ENCODE results near the gene ABCA1. TPM values are rescaled to one million over a fixed set of nuclear protein-coding genes. Genes with fewer than 3 reads are reported as not detected.

ABCA1 gene
- total RNA-seq, 2 donors from 2014 or later, result 21.6 to 34.8 TPM

- H3K27ac ChIP-seq (ENCODE audit: low read depth, low read length), result no peak overlapping the region
- Mint-ChIP-seq H3K9me3 (no peaks in the 10 kb centered on the region), H3K36me3 (ENCODE audit: low read depth) (peaks cover 56% of the 10 kb centered on the region), H3K4me3 (no peak overlapping the region), H3K27me3 (ENCODE audit: insufficient read depth) (no peaks in the 10 kb centered on the region), H3K4me1 (no peaks in the 10 kb centered on the region), H3K27ac (no peak overlapping the region)
- H3K27me3 ChIP-seq (ENCODE audit: control insufficient read depth, insufficient read depth, low read length, poor library complexity, severe bottlenecking), result no peaks in the 10 kb centered on the region
- no peak for TF ChIP-seq CTCF (conservative IDR thresholded peaks at IDR 0.05)
- H3K4me1 ChIP-seq (ENCODE audit: control insufficient read depth, insufficient read depth, low read length), result no peaks in the 10 kb centered on the region
- no peak overlapping the region for H3K9ac ChIP-seq (ENCODE audit: extremely low read depth, low read length, poor library complexity, severe bottlenecking)
- DNase-seq, result no peak
- no peak overlapping the region for H3K4me3 ChIP-seq (ENCODE audit: low read length)
- peaks cover 98% of the 10 kb centered on the region for H3K36me3 ChIP-seq (ENCODE audit: control insufficient read depth, insufficient read depth, low read length)
- H3K9me3 ChIP-seq (ENCODE audit: control insufficient read depth, low read length), result no peaks in the 10 kb centered on the region
- WGBS, 2 experiments (ENCODE audit: insufficient coverage in 1 of 2, insufficient read length in 1 of 2), result 100% methylated on average over 1 of the region's 1 CpG; no CpG with 5 or more reads in 1 of the 2 experiments
Observed at GRCh38 chr9:104786293-104786692, 141.7 kb downstream of the ABCA1 start.

- no peak overlapping the region for H3K4me3 Mint-ChIP-seq
- no peak for TF ChIP-seq CTCF (conservative IDR thresholded peaks at IDR 0.05)
- H3K36me3 Mint-ChIP-seq (ENCODE audit: low read depth), result peaks cover 48% of the 10 kb centered on the region
- H3K9ac ChIP-seq (ENCODE audit: extremely low read depth, low read length, poor library complexity, severe bottlenecking), result no peak overlapping the region
- no peaks in the 10 kb centered on the region for H3K27me3 ChIP-seq (ENCODE audit: control insufficient read depth, insufficient read depth, low read length, poor library complexity, severe bottlenecking)
- no peak overlapping the region for H3K27ac Mint-ChIP-seq
- H3K27ac ChIP-seq (ENCODE audit: low read depth, low read length), result no peak overlapping the region
- no peaks in the 10 kb centered on the region for H3K9me3 ChIP-seq (ENCODE audit: control insufficient read depth, low read length)
- peaks cover under 1% of the 10 kb centered on the region for H3K4me1 Mint-ChIP-seq
- H3K9me3 Mint-ChIP-seq, result no peaks in the 10 kb centered on the region
- no peaks in the 10 kb centered on the region for H3K27me3 Mint-ChIP-seq (ENCODE audit: insufficient read depth)
- 86 to 94% methylated on average over 2 of the region's 2 CpGs for WGBS, 2 experiments (ENCODE audit: insufficient coverage in 1 of 2, insufficient read length in 1 of 2)
- no peak for DNase-seq
- peaks cover 86% of the 10 kb centered on the region for H3K36me3 ChIP-seq (ENCODE audit: control insufficient read depth, insufficient read depth, low read length)
- no peaks in the 10 kb centered on the region for H3K4me1 ChIP-seq (ENCODE audit: control insufficient read depth, insufficient read depth, low read length)
- no peak overlapping the region for H3K4me3 ChIP-seq (ENCODE audit: low read length)
Observed at GRCh38 chr9:104784098-104784497, 143.9 kb downstream of the ABCA1 start.

GRCh38 chr9:104783588-104783987 lies 144.4 kb downstream of the ABCA1 start:
- Histone ChIP-seq H3K4me3 (ENCODE audit: low read length) (no peak overlapping the region), H3K27me3 (ENCODE audit: control insufficient read depth, insufficient read depth, low read length, poor library complexity, severe bottlenecking) (no peaks in the 10 kb centered on the region), H3K36me3 (ENCODE audit: control insufficient read depth, insufficient read depth, low read length) (peaks cover 81% of the 10 kb centered on the region), H3K9ac (ENCODE audit: extremely low read depth, low read length, poor library complexity, severe bottlenecking) (no peak overlapping the region), H3K9me3 (ENCODE audit: control insufficient read depth, low read length) (no peaks in the 10 kb centered on the region), H3K4me1 (ENCODE audit: control insufficient read depth, insufficient read depth, low read length) (no peaks in the 10 kb centered on the region), H3K27ac (ENCODE audit: low read depth, low read length) (no peak overlapping the region)
- H3K36me3 Mint-ChIP-seq (ENCODE audit: low read depth), result peaks cover 42% of the 10 kb centered on the region
- WGBS, 2 experiments (ENCODE audit: insufficient coverage in 1 of 2, insufficient read length in 1 of 2), result 93 to 95% methylated on average over 4 of the region's 4 CpGs
- no peaks in the 10 kb centered on the region for H3K27me3 Mint-ChIP-seq (ENCODE audit: insufficient read depth)
- H3K9me3 Mint-ChIP-seq, result no peaks in the 10 kb centered on the region
- no peak overlapping the region for H3K4me3 Mint-ChIP-seq
- no peak for DNase-seq
- no peak for TF ChIP-seq CTCF (conservative IDR thresholded peaks at IDR 0.05)
- H3K4me1 Mint-ChIP-seq, result peaks cover 5% of the 10 kb centered on the region
- H3K27ac Mint-ChIP-seq, result no peak overlapping the region
